ENCODE measurements around the gene SMYD3. TPM values are rescaled to one million over a fixed set of nuclear protein-coding genes. Genes with fewer than 3 reads are reported as not detected.

SMYD3 gene
- total RNA-seq, 1 donor from 2014 or later: 23.9 TPM

DNA sequence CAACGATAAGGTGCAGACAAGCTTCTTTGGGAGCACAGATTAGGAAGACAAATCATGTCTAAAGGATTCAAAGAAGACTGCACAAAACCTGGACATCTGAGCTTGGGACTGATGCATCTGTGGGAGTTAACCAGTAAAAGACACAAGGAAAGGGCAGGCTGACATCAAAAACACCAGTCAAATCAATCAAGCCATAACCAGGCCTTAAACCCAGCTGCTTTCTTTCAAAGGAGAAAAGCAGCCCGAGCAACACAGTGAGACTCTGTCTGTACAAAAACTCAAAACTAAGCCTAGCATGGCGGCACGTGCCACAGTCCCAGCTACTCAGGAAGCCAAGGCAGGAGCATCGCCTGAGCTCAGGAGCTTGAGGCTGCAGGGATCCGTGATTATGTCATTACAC lies 411.6 kb downstream of the SMYD3 start:
- intact Hi-C loops (cut with micrococcal nuclease): no loop called here
- no peak for DNase-seq
- H3K27ac Mint-ChIP-seq: no peak overlapping the region

GRCh38 chr1:246093230-246093629 lies 413.8 kb downstream of the SMYD3 start:
- no peak overlapping the region for H3K27ac Mint-ChIP-seq

More for the DNA sequence above, 411.6 kb downstream of the SMYD3 start:
- H3K36me3 Mint-ChIP-seq (ENCODE audit: low read depth): no peaks in the 10 kb centered on the region
- H3K4me1 Mint-ChIP-seq: peaks cover 6% of the 10 kb centered on the region
- no peak overlapping the region for H3K4me3 Mint-ChIP-seq
- peaks cover 11% of the 10 kb centered on the region for H3K9me3 Mint-ChIP-seq
- H3K27me3 Mint-ChIP-seq: no peaks in the 10 kb centered on the region

GRCh38 chr1:246092136-246092535 lies 414.9 kb downstream of the SMYD3 start:
- intact Hi-C loops (cut with micrococcal nuclease): no loop called here
- Mint-ChIP-seq H3K4me3 (no peak overlapping the region), H3K36me3 (ENCODE audit: low read depth) (no peaks in the 10 kb centered on the region), H3K27me3 (no peaks in the 10 kb centered on the region), H3K27ac (no peak overlapping the region), H3K9me3 (peaks cover 11% of the 10 kb centered on the region), H3K4me1 (peaks cover 6% of the 10 kb centered on the region)
- DNase-seq: no peak

More at GRCh38 chr1:246093230-246093629, 413.8 kb downstream of the SMYD3 start:
- no peak for DNase-seq
- Mint-ChIP-seq H3K36me3 (ENCODE audit: low read depth) (no peaks in the 10 kb centered on the region), H3K27me3 (no peaks in the 10 kb centered on the region), H3K4me3 (no peak overlapping the region), H3K4me1 (peaks cover 6% of the 10 kb centered on the region), H3K9me3 (peaks cover 11% of the 10 kb centered on the region)
- intact Hi-C loops (cut with micrococcal nuclease): no loop called here

- Mint-ChIP-seq H3K36me3 (ENCODE audit: low read depth) (no peaks in the 10 kb centered on the region), H3K4me3 (no peak overlapping the region), H3K9me3 (peaks cover 11% of the 10 kb centered on the region), H3K27me3 (no peaks in the 10 kb centered on the region), H3K27ac (no peak overlapping the region), H3K4me1 (peaks cover 6% of the 10 kb centered on the region)
- DNase-seq: no peak
- intact Hi-C loops (cut with micrococcal nuclease): no loop called here
These were observed 415.6 kb downstream of the SMYD3 start for GRCh38 chr1:246091477-246091876.

- intact Hi-C loops (cut with micrococcal nuclease): no loop called here
These were observed 420.9 kb downstream of the SMYD3 start for GRCh38 chr1:246086191-246086590.

DNA sequence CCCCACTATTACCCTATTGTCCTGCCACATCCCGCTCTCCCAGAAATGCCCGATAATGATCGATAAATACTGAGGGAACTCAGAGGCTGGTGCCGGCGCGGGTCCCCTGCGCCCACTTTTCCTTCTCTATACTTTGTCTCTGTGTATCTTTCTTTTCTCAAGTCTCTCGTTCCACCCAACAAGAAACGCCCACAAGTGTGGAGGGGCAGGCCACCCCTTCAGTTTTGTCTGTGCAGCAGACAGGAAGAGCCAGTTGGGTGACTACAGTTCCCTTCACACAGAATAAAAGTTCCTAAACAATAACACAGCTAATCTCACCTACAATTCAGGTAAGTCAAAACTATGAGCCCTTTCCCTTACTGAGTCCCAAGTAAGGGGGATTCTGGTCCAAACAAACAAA lies 423.7 kb downstream of the SMYD3 start:
- no peaks in the 10 kb centered on the region for H3K27me3 Mint-ChIP-seq
- H3K9me3 Mint-ChIP-seq: no peaks in the 10 kb centered on the region
- H3K36me3 Mint-ChIP-seq (ENCODE audit: low read depth): no peaks in the 10 kb centered on the region
- no peak overlapping the region for H3K27ac Mint-ChIP-seq
- intact Hi-C loops (cut with micrococcal nuclease): no loop called here
- H3K4me1 Mint-ChIP-seq: peaks cover 4% of the 10 kb centered on the region
- H3K4me3 Mint-ChIP-seq: no peak overlapping the region
- no peak for DNase-seq

More at GRCh38 chr1:246086191-246086590, 420.9 kb downstream of the SMYD3 start:
- Mint-ChIP-seq H3K4me1 (peaks cover under 1% of the 10 kb centered on the region), H3K36me3 (ENCODE audit: low read depth) (no peaks in the 10 kb centered on the region), H3K9me3 (no peaks in the 10 kb centered on the region), H3K27me3 (no peaks in the 10 kb centered on the region), H3K4me3 (no peak overlapping the region), H3K27ac (no peak overlapping the region)
- no peak for DNase-seq

DNA sequence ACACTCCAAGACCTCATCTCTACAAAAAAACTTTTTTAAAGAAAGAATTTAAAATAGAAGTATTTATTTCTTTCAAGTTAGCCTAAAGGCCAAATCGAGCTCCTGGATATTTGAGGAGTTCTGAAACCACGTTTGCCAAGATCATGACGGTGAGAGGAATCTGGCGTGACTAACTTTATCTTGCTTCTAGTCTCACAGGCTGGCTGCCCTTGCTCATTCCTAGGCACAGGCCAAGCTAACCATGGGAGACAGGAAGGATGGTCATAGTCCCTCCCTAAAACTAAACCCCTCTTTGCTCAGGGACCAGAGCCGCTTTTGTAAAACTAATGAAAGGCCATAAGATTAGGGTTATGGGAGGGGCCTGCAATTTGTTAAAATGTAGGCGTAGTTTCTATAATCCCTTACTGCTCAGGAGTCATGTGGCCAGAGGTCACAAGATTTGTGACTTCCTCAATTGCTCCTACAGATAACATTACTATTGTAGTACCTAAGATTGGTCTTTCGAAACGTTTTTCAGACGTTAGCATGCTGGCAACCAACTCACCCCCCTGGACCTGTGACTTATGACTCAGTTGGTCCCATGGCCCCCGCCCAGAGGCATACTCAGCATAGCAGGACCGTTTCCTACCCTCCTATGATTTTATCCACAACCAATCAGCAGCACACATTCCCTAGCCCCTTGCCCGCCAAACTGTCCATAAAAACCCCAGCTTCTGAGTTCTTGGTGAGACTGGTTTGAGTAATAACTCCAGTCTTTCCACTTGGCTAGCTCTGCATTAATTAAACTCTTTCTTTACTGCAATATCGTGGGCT lies 425.0 kb downstream of the SMYD3 start:
- intact Hi-C loops (cut with micrococcal nuclease): no loop called here
- H3K9me3 Mint-ChIP-seq: no peaks in the 10 kb centered on the region
- H3K4me3 Mint-ChIP-seq: no peak overlapping the region
- no peak for DNase-seq
- no peaks in the 10 kb centered on the region for H3K36me3 Mint-ChIP-seq (ENCODE audit: low read depth)
- H3K27me3 Mint-ChIP-seq: no peaks in the 10 kb centered on the region
- H3K27ac Mint-ChIP-seq: no peak overlapping the region
- peaks cover 4% of the 10 kb centered on the region for H3K4me1 Mint-ChIP-seq

- no peaks in the 10 kb centered on the region for H3K9me3 Mint-ChIP-seq
- no peaks in the 10 kb centered on the region for H3K27me3 Mint-ChIP-seq
- H3K4me1 Mint-ChIP-seq: peaks cover 4% of the 10 kb centered on the region
- H3K27ac Mint-ChIP-seq: no peak overlapping the region
- no peak for DNase-seq
- H3K4me3 Mint-ChIP-seq: no peak overlapping the region
- H3K36me3 Mint-ChIP-seq (ENCODE audit: low read depth): no peaks in the 10 kb centered on the region
- intact Hi-C loops (cut with micrococcal nuclease): no loop called here
These were observed 425.9 kb downstream of the SMYD3 start for GRCh38 chr1:246081138-246081702.

GRCh38 chr1:246080031-246080430 lies 427.0 kb downstream of the SMYD3 start:
- Mint-ChIP-seq H3K27me3 (no peaks in the 10 kb centered on the region), H3K36me3 (ENCODE audit: low read depth) (no peaks in the 10 kb centered on the region), H3K27ac (no peak overlapping the region), H3K4me1 (peaks cover 4% of the 10 kb centered on the region), H3K9me3 (no peaks in the 10 kb centered on the region), H3K4me3 (no peak overlapping the region)
- intact Hi-C loops (cut with micrococcal nuclease): no loop called here
- DNase-seq: no peak

DNA sequence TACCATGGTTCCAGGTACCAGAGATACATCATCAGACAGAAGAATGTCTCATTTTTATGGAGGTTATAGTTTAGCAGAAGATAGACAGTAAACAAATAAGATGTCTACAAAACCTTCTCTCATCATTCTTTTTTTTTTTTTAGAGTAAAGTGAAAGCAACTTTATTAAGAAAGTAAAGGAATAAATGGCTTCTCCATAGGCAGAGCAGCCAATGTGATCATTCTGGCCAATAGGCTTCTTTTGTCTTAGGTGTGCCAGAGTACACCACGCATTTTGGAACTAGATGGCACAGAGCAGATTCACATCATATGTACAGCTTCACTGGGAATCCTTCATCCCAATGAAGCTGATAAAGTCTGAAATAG lies 428.2 kb downstream of the SMYD3 start:
- Mint-ChIP-seq H3K9me3 (no peaks in the 10 kb centered on the region), H3K36me3 (ENCODE audit: low read depth) (no peaks in the 10 kb centered on the region), H3K27ac (no peak overlapping the region), H3K4me3 (no peak overlapping the region), H3K27me3 (no peaks in the 10 kb centered on the region), H3K4me1 (peaks cover 4% of the 10 kb centered on the region)
- intact Hi-C loops (cut with micrococcal nuclease): no loop called here
- DNase-seq: no peak

GRCh38 chr1:246078126-246078887 lies 428.8 kb downstream of the SMYD3 start:
- Mint-ChIP-seq H3K36me3 (ENCODE audit: low read depth) (no peaks in the 10 kb centered on the region), H3K27me3 (no peaks in the 10 kb centered on the region), H3K27ac (no peak overlapping the region), H3K4me3 (no peak overlapping the region), H3K4me1 (peaks cover 4% of the 10 kb centered on the region), H3K9me3 (no peaks in the 10 kb centered on the region)
- no peak for DNase-seq
- intact Hi-C loops (cut with micrococcal nuclease): no loop called here

DNA sequence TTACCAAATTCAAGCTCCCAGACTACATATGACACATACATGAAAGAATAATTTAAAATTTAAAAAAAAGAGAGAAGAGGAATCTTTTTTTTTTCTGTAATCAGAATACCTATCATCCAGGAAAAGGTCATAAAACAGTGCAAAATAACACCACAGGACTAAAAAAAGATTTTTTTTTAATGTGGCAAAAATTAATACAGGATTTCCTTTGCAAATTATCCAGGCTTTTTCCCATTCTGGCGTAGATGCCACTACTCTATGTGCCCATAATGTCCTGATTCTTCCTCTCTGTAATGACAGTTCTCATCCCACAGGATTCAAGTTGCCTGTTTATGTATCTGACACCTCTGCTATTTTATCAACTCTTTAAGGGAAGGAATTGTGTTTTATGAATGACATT lies 429.6 kb downstream of the SMYD3 start:
- Mint-ChIP-seq H3K4me1 (peaks cover 4% of the 10 kb centered on the region), H3K27me3 (no peaks in the 10 kb centered on the region), H3K4me3 (no peak overlapping the region), H3K9me3 (no peaks in the 10 kb centered on the region), H3K27ac (no peak overlapping the region), H3K36me3 (ENCODE audit: low read depth) (no peaks in the 10 kb centered on the region)
- no peak for DNase-seq
- intact Hi-C loops (cut with micrococcal nuclease): no loop called here

- Mint-ChIP-seq H3K36me3 (ENCODE audit: low read depth) (no peaks in the 10 kb centered on the region), H3K27me3 (no peaks in the 10 kb centered on the region), H3K4me3 (no peak overlapping the region), H3K9me3 (no peaks in the 10 kb centered on the region), H3K4me1 (peaks cover 4% of the 10 kb centered on the region), H3K27ac (no peak overlapping the region)
- intact Hi-C loops (cut with micrococcal nuclease): no loop called here
- DNase-seq: no peak
These were observed 432.7 kb downstream of the SMYD3 start for GRCh38 chr1:246074421-246074820.

GRCh38 chr1:246072456-246072955 lies 434.6 kb downstream of the SMYD3 start:
- Mint-ChIP-seq H3K4me3 (no peak overlapping the region), H3K27me3 (no peaks in the 10 kb centered on the region), H3K4me1 (peaks cover 12% of the 10 kb centered on the region), H3K9me3 (no peaks in the 10 kb centered on the region), H3K27ac (no peak overlapping the region), H3K36me3 (ENCODE audit: low read depth) (no peaks in the 10 kb centered on the region)
- DNase-seq: no peak
- intact Hi-C loops (cut with micrococcal nuclease): no loop called here

All from activated CD4-positive, alpha-beta T cell treated with anti-CD3 and anti-CD28 coated beads, Interleukin-2, amount 10 ng/mL, durations not matched to agents 24 days and 14 days (primary cell).